GM19238 (cell line): ENCODE measurements around the gene RNF217.
"Not testable (repeated sequence)": the region's sequence is repeated elsewhere in the genome, so short reads cannot be mapped to it uniquely, and the experiment has no call there.

Experiments
- DNase-seq: peaks from one replicate; pipeline ENCODE4 v3.0.0; 2011; ENCODE audit warnings: low spot score; ENCODE audit not compliant: insufficient read length

RNF217 gene, protein sequence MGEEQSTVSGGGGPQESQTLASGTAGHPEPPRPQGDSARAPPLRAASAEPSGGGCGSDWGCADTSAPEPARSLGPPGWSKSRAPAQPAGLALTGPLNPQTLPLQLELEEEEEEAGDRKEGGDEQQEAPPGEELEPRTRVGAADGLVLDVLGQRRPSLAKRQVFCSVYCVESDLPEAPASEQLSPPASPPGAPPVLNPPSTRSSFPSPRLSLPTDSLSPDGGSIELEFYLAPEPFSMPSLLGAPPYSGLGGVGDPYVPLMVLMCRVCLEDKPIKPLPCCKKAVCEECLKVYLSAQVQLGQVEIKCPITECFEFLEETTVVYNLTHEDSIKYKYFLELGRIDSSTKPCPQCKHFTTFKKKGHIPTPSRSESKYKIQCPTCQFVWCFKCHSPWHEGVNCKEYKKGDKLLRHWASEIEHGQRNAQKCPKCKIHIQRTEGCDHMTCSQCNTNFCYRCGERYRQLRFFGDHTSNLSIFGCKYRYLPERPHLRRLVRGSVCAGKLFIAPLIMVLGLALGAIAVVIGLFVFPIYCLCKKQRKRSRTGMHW

DNA sequence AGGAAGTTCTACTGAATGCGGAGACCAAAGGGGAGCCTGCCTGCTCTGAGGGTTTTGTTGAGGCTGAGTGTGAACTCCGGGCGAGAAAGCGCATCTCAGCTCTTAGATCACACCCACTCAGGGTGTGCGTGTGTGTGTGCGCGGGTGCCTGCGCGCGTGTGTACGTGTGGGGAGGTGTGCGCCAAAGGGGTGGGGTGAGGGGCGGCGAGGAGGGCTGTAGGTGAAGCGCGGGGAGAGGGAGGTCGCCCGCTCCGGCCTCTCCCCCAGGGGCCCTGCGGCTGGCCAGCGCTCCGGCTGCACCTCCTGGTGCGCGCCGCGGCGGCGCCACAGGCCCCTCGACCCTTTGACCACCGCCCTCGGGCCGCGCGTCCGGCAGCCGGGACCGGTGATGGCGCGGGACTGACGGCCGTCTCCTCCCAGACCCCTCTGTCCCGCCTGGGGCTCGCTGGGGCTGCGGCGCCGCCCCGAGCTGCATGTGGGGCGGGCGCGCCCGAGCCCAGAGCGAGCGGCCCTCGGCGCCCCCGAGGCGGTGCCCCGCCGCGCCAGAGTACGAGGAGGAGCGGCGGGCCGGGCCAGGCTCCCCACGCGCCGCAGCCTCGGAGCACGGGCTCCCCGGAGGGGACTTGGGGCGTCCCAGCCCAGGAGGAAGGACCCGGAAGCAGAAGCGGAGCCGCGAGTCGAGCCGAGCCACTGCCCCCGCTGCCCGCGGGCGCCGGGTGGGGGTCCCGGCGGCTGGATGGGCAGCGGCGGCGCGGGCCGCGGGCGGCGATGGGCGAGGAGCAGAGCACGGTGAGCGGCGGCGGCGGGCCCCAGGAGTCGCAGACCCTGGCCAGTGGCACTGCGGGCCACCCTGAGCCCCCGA, at the start of gene RNF217:
Gene RNF217, plus strand, starts transcription at position 661 of the 862 bp plus-strand sequence. Its CDS starts 108 bp downstream, at position 769.
- peak; percentile 13 for DNase-seq

DNA sequence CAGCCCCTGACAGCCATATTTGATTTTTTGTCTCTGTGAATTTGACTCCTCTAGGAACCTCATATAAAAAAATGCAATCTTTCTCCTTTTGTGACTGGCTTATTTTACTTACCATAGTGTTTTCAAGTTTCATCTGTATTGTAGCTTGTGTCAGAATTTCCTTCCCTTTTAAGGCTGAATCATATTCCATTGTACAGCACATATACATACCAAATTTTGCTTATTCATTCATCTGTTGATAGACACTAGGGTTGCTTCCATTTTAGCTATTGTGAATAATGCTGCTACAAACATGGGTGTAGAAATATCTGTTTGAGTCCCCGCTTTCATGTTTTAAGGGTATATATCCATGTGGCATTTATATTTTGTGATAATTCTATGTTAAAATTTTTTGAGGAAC, 49.2 kb upstream of the RNF217 start:
- no peak for DNase-seq

DNA sequence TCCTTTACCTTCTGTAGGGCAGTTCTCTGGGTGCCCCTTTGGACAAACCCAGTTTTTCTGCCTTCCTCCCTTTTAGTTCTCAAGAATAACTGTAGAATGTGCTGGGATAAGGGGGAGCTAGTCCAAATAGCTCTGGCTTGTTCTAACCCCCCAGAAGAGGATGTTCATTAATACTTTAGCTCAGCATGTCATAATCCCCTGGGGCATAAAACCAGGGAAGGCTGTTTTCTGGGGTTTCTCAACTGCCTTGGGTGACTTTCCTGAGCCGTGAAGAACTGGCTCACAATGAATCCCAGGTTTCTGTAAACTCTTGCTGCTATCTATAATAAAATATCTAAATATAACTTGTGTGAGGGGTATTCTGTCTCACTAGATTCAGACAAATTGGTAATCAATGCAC, 44.5 kb upstream of the RNF217 start:
- DNase-seq = no peak

DNA sequence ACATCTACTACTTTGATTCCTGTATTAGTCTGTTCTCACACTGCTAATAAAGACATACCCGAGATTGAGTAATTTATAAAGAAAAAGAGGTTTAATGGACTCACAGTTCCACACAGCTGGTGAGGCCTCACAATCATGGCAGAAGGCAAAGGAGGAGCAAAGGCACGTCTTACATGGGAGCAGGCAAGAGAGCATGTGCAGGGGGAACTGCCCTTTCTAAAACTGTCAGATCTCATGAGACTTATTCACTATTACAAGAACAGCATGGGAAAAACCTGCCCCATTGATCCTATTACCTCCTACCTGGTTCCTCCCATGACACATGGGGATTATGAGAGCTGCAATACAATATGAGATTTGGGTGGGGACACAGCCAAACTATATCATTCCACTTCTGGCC, 42.5 kb upstream of the RNF217 start:
- DNase-seq = not testable (repeated sequence)

DNA sequence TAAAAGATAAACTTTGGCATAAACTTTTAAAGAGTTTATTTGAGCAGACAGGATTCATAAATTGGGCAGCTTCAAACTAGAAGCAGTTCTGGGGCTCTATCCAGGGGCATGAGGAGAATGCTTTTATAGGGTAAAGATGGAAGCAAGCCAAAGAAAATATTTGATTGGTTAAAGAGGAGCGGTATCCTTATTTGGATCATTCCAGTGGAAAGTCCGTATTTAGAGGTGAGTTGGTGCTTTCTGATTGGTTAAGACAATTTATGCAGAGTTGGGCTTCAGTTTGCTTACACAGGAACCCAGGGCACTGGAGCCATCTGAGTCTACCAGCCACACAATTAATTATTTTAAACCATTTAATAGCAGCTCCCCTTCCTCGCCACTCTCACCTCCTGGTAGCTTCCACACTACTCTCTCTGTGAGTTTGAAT, 37.9 kb upstream of the RNF217 start:
- DNase-seq = no peak

DNA sequence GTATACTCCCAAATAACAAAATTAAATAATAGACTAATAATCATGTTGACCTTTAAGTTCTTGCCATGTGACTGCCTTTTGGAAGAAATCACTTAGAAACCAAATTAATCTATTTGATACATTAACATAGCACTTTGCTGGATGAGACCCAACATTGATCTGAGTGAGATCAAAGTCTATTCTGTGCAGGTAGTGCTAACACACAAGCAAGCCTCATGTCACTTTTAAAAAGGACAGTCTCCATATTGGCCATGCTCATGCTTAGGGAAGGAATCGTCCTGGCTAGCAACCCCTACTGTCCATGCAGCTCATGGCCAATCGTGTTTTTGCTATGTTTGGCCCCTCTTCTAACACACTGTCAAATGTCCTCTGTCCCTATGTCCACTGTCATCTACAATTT, 35.8 kb upstream of the RNF217 start:
- no peak for DNase-seq

DNA sequence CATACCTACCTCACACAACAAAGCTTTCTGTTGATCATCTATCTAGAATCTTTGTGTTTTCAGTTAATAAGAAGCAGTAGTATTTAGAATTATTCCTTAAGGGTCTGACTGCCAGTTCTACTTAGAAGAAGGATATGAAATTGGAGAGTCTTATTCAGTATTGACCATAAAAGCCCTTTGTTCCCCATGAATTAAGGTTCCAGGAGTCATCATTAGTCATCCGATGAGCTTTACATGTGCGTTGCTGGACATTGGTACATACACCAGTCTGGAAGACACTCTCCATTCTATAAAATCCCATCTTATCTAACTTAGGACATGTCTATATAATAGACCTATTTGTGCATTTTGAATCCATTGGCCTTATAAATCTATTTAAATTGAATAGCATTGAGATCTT, 34.4 kb upstream of the RNF217 start:
- no peak for DNase-seq

DNA sequence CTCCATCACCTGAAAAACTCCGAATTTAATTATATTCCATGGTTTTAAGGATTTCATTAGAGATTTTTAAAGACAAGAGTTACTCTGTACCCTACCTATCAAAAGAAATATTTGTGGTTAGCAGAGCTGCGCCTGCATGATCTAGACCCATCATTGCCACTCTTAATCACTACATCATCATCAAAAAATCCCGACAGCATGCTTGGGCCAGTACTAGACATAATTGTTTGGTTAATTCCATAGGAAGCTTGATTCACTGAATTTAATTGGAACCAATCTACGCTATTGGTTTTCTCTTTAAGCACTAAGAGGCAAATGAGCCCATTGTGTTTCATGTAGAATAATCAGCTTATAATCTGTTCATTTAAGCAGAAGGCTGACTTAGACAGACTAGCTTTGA, 33.4 kb upstream of the RNF217 start:
- no peak for DNase-seq

DNA sequence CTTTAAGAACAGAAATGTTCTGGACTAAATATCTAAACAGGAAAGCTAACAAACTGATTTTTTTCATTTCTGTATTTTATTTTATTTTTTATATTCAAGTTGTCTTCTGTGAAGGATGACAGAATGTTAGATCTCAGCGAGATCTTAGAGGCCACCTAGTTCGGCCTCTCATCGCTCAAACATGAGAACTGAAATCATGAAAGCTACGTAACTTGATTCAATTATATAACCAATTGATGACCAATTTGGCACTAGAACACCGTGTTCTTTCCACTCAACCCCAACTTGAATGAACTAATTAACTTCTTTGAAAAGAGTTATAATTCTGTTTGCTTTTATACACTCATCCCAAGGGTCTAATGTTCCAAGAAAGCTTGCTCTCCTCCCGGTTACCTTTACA, 24.6 kb upstream of the RNF217 start:
- DNase-seq = no peak

DNA sequence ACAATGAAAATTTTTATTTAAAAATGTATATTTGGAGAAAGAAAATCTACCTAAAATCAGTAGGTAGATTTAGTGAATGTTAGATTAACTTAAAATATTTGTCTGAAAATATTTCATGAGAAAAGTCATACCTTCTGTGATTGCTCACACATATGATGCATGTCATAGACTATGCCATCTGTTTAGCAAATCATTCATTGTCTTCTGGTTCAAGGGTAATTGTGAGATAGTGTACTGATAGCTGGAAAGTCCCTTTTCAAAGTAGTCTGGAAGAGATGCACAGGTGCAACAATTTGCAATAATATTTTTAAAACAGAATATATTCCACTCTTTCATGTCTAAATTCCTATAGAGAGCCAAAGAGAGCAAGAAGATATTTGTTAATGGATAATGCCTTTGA, 21.0 kb upstream of the RNF217 start:
- DNase-seq = no peak

DNA sequence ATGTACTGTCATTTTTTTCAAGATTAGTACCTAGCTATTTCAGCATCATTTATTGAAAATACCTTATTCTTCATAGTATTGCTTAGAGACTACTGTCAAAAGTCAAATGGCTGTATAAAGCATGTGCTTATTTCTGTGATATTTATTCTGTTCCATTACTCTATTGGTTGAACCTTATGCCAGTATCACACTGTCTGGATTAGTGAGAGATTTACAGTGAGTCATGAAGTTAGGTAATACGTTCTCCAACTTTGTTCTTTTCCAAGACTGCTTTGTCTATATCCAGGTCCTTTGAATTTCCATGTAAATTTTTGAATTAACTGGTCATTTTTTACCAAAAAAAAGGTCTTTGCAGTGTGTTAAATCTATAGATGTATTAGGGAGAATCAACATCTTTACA, 18.6 kb upstream of the RNF217 start:
- no peak for DNase-seq

DNA sequence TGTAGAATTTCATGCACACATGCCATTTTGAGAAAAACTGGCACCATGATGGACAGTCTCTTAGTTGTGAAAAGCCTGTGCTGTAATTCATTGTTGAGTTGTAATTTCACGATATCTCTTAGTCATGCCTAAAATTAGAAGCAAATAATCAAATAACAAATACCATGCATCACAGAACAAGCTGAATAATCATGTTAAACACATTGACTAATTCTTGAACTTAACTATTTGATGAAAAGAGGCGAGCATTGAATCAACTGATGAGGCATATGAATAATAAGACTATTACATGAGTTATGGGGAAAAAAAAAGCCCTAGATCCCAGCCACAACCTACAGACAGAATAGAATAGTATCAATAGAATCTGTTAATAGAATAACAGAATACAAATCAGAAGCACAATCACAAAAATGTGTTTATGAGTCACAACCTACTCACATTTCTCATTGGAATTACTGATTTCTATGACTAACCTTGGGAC, 14.2 kb upstream of the RNF217 start:
- DNase-seq = no peak

DNA sequence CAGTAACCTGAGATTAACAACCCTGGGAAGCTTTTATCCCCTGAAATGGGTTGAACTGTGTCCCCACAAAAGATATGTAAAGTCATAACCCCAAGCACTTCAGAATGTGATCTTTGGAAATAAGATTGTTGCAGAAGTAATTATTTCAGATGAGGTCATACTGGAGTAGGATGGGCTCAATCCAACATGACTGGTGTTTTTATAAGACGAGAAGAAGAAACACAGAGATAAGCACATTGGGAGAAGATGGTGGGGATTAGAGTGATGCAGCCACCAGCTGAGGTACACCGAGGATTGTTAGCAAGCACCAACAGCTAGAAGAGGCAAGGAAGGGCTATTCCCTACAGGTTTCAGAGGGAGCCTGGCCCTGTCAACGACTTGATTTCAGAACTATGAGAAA, 12.5 kb upstream of the RNF217 start:
- no peak for DNase-seq

DNA sequence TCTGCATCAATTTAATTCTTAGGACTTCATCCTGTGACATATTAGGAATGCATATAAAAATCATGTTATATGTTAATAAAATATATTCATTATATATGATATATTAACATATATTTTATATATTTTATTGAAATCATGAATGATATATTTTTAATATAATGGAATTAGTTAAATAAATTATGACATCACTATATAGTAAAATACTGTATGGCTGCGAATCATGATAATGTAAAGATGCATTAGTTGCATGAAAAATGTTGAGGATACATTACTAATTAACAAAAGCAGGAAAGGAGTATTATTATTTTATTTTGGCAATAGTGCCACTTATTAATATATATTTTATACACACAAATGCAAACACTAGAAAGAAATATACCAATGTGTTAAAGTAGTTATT, 8.4 kb upstream of the RNF217 start:
- DNase-seq = no peak

DNA sequence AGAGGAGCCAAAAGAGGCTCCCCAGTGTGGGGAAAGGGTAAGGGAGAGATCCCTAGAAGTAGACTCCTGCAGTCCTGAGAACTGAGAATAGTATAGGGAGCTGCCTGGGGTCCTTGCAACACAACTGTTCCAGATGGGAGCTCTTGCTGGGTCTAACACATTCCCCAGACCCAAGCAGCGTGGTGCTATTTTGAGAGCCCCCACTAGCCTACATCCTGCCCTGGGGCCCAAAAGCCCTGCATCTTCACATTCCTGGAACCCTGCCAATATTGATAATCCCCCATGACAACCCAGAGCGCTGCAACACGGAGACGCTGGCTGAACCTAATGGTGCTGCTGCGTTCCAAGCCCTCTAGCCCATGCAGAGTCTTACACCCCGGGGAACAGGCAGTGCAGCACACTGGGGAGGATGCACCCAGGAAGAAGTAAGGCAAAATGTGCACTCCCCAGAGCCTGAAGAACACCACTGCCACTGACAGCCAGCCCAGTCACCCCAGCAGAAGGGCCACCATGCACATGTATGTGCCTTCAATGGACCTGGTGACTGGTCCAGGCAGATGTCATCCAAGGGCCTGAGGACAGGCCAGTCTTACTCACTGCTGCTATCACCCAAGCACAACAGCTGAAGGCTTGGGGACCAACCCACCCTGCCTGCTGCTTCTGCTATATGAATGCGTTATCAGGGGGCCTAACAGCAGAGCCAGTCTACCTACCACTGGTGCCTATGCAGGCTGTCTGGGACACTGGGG, 7.0 kb upstream of the RNF217 start:
- DNase-seq = no peak

DNA sequence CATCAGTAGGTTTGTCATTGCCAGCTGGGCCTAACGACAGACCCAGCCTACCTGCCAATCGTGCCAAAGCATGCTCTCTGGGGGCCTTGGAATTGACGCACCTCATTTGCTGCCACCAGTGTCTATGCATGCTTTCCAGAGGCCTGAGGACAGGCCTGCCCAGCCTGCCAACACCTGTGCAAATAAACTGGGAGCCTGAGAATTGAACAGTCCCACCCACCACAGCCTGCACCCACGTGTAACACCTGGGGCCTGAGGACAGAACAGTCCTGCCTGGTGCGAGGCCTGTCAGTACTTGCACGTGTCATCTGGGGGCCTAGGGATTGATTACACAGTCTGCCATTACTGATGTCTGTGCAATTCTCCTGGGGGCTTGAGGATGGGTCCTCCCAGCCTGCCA, 6.2 kb upstream of the RNF217 start:
- no peak for DNase-seq

DNA sequence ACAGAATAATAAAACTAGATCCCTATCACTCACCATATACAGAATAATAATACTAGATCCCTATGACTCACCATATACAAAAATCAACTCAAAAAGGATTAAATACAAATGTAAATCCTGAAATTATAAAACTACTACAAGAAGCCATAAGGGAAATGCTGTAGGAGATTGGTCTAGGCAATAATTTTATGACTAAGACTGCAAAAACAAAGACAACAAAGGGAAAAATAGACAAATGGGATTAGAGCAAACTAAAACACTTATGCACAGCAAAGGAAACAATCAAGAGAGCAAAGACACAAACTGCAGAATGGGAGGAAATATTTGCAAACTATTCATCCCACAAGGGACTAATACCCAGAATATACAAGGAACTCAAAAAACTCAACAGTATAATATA, 4.1 kb upstream of the RNF217 start:
- no peak for DNase-seq

DNA sequence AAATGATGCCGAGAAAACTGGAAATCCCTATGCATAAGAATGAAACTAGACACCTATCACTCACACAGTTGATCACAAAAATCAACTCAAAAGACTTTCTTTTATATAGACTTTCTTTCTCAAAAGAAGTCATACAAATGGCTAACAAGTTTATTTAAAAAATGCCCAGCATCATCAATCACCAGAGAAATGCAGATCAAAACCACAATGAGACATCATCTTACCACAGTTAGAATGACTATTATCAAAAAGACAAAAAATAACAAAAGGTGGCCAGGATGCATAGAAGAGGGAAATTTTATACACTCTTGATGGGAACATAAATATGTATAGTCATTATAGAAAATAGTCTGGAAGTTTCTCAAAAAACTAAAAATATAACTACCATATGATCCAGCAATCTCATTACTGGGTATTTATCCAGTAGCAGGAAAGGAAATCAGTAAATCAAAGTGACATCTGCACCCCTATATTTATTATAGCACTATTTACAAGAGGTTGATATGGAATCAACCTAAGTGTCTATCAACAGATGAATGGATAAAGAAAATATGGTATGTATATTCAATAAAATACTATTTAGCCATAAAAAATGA, 3.4 kb upstream of the RNF217 start:
- DNase-seq = no peak

DNA sequence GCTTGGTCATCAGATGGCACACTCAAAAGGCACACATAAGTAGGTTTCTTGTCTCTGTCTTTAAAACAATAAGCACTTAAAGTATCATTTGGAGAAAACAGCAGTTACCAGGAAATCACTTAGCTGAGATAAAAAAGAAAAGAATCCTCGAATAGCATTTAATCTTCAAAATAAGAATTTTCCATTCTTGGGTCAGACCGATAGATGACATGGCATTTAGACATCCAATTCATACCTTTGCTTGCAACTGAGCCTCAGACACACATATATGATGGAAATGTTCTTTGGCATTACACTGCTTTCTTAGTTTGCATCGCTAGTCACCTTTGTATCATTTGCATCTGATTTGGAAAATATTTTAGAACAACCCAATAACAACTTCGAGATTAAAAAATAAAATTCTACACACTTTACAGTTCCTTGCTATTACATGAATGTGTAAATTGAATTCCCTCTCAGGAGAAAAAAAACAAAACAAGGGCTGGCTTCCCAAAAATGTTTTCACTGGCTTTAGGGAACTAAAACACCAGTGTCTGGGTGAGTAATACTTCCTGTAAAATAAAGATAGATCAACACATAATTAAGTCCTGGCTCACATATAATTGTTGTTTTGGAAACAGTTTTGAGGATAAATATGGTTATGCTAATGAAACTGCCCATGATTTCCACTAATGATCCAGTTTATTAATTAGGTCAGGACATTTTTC, 1.3 kb upstream of the RNF217 start:
- no peak for DNase-seq

DNA sequence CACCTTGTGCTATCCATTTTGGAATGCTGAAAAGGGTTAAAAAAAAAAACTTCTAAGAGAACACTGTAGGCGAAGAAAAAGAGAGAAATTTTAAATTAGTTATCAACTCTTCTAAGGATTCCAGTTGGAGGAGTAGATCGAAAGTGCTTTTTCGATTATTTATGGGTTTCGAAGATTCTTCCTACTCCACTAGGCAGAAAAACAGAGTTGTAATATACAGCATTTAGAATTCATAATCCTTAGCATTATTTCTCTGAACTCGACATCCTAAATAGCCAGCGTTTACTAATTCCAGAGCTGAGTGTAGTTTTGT, 817 bp upstream of the RNF217 start:
- no peak for DNase-seq
